Endometrial microvascular endothelial cells (primary cell): ENCODE measurements around the gene MRPS23. TPM values are rescaled to one million over a fixed set of nuclear protein-coding genes. Genes with fewer than 3 reads are reported as not detected.
"Not testable (repeated sequence)": the region's sequence is repeated elsewhere in the genome, so short reads cannot be mapped to it uniquely, and the experiment has no call there.

ENCODE experiments used
- in situ Hi-C: cut with HindIII; loops from 2 replicates; pipeline ENCODE4 v1.10.0; 2017; ENCODE audit warnings: low sequenced_read_pairs, low pct_unique_long_range_greater_than_20kb; ENCODE audit errors: inconsistent ontology term
- total RNA-seq: library from RNA; depleted of rRNA; stranded (reverse); fragments of >200 nt; gene quantifications from one replicate; pipeline ENCODE4 v1.2.3, GENCODE V29; 2015; ENCODE audit errors: inconsistent ontology term

The MRPS23 gene
- total RNA-seq, 1 donor from 2014 or later: 94.2 TPM

GRCh38 chr17:57852092-57852954 lies 2.5 kb upstream of the MRPS23 start:
- in situ Hi-C loops: no loop called here

- in situ Hi-C loops: no loop called here
These were observed 526 bp downstream of the MRPS23 start for GRCh38 chr17:57849163-57849873.

GRCh38 chr17:57846056-57846945 lies 3.5 kb downstream of the MRPS23 start:
- in situ Hi-C loops: not testable (repeated sequence)

GRCh38 chr17:57842280-57842679 lies 7.6 kb downstream of the MRPS23 start:
- in situ Hi-C loops: no loop called here

GRCh38 chr17:57839571-57839923 lies 10.3 kb downstream of the MRPS23 start:
- in situ Hi-C loops: no loop called here

- in situ Hi-C loops: no loop called here
These were observed 10.8 kb downstream of the MRPS23 start for GRCh38 chr17:57838857-57839570.

- in situ Hi-C loops: no loop called here
These were observed 11.4 kb downstream of the MRPS23 start for GRCh38 chr17:57838453-57838852.

- in situ Hi-C loops: no loop called here
These were observed 14.4 kb downstream of the MRPS23 start for GRCh38 chr17:57835333-57835900.

GRCh38 chr17:57834146-57834741 lies 15.6 kb downstream of the MRPS23 start:
- in situ Hi-C loops: no loop called here

GRCh38 chr17:57833179-57833939 lies 16.5 kb downstream of the MRPS23 start:
- in situ Hi-C loops: no loop called here

GRCh38 chr17:57832314-57833178 lies 17.3 kb downstream of the MRPS23 start:
- in situ Hi-C loops: no loop called here

- in situ Hi-C loops: no loop called here
These were observed 19.0 kb downstream of the MRPS23 start for GRCh38 chr17:57830880-57831279.

- in situ Hi-C loops: no loop called here
These were observed 26.1 kb downstream of the MRPS23 start for GRCh38 chr17:57823469-57824401.

- in situ Hi-C loops: no loop called here
These were observed 30.0 kb downstream of the MRPS23 start for GRCh38 chr17:57819867-57820266.

- in situ Hi-C loops: no loop called here
These were observed 30.6 kb downstream of the MRPS23 start for GRCh38 chr17:57819285-57819684.
